HG03280 (cell line): Measurements from ENCODE around the gene MDK.
A peak's percentile ranks its signal among the peaks of the same experiment; 100 is the strongest.

Source experiments
- ATAC-seq: cut with Tn5 transposase; IDR thresholded peaks from one replicate; pipeline ENCODE4 v1.9.1; 2021; ENCODE audit warnings: mild to moderate bottlenecking, moderate library complexity; ENCODE audit not compliant: unreplicated experiment

Gene MDK

GRCh38 chr11:46347637-46348311 lies 33.7 kb upstream of the MDK start:
- no peak for ATAC-seq

GRCh38 chr11:46348566-46349401 lies 32.7 kb upstream of the MDK start:
- ATAC-seq, result no peak

- ATAC-seq, result no peak
These were observed 30.8 kb upstream of the MDK start for GRCh38 chr11:46350695-46351094.

GRCh38 chr11:46351148-46351547 lies 30.3 kb upstream of the MDK start:
- ATAC-seq, result no peak

GRCh38 chr11:46351606-46352005 lies 29.9 kb upstream of the MDK start:
- ATAC-seq, result no peak

GRCh38 chr11:46352063-46352841 lies 29.2 kb upstream of the MDK start:
- ATAC-seq, result no peak

GRCh38 chr11:46353698-46354097 lies 27.8 kb upstream of the MDK start:
- no peak for ATAC-seq

GRCh38 chr11:46356924-46357482 lies 24.5 kb upstream of the MDK start:
- ATAC-seq, result no peak

- ATAC-seq, result no peak
These were observed 24.0 kb upstream of the MDK start for GRCh38 chr11:46357483-46357936.

- no peak for ATAC-seq
These were observed 21.5 kb upstream of the MDK start for GRCh38 chr11:46359953-46360352.

GRCh38 chr11:46360878-46361277 lies 20.6 kb upstream of the MDK start:
- no peak for ATAC-seq

GRCh38 chr11:46361283-46362155 lies 19.9 kb upstream of the MDK start:
- peak; percentile 74 for ATAC-seq

- ATAC-seq, result no peak
These were observed 19.1 kb upstream of the MDK start for GRCh38 chr11:46362156-46363030.

GRCh38 chr11:46363031-46363407 lies 18.4 kb upstream of the MDK start:
- no peak for ATAC-seq

- ATAC-seq, result no peak
These were observed 17.9 kb upstream of the MDK start for GRCh38 chr11:46363455-46364005.

- ATAC-seq, result no peak
These were observed 17.4 kb upstream of the MDK start for GRCh38 chr11:46364056-46364455.

- ATAC-seq, result no peak
These were observed 16.7 kb upstream of the MDK start for GRCh38 chr11:46364791-46365190.

GRCh38 chr11:46366260-46366659 lies 15.2 kb upstream of the MDK start:
- ATAC-seq, result no peak

- ATAC-seq, result no peak
These were observed 14.8 kb upstream of the MDK start for GRCh38 chr11:46366661-46367161.
